HG02943 (cell line): Measurements from ENCODE around the gene PMFBP1.
A peak's percentile ranks its signal among the peaks of the same experiment; 100 is the strongest.

Experiments used
- ATAC-seq: cut with Tn5 transposase; IDR thresholded peaks from one replicate; pipeline ENCODE4 v1.9.1; 2021; ENCODE audit warnings: mild to moderate bottlenecking, low read depth, moderate library complexity; ENCODE audit not compliant: unreplicated experiment

PMFBP1 gene

GRCh38 chr16:72172105-72173034 is at the start of gene PMFBP1:
PMFBP1 (minus strand) TSS chr16:72172155; CDS start chr16:72171208, 947 bp downstream.
- ATAC-seq = peak; percentile 96

GRCh38 chr16:72221630-72222024 is 49.7 kb upstream of the PMFBP1 start:
- no peak for ATAC-seq

GRCh38 chr16:72220875-72221629 is 49.1 kb upstream of the PMFBP1 start:
- no peak for ATAC-seq

- ATAC-seq = no peak
Observed at GRCh38 chr16:72219282-72219681, 47.3 kb upstream of the PMFBP1 start.

GRCh38 chr16:72216767-72217166 is 44.8 kb upstream of the PMFBP1 start:
- ATAC-seq = no peak

GRCh38 chr16:72214821-72215220 is 42.9 kb upstream of the PMFBP1 start:
- ATAC-seq = no peak

GRCh38 chr16:72211110-72211509 is 39.2 kb upstream of the PMFBP1 start:
- no peak for ATAC-seq

GRCh38 chr16:72210555-72210954 is 38.6 kb upstream of the PMFBP1 start:
- ATAC-seq = no peak

- ATAC-seq = no peak
Observed at GRCh38 chr16:72210072-72210471, 38.1 kb upstream of the PMFBP1 start.

- ATAC-seq = no peak
Observed at GRCh38 chr16:72206299-72206698, 34.3 kb upstream of the PMFBP1 start.

GRCh38 chr16:72203401-72203800 is 31.4 kb upstream of the PMFBP1 start:
- peak; percentile 66 for ATAC-seq

GRCh38 chr16:72202014-72202413 is 30.1 kb upstream of the PMFBP1 start:
- ATAC-seq = no peak

- ATAC-seq = no peak
Observed at GRCh38 chr16:72201387-72201786, 29.4 kb upstream of the PMFBP1 start.

GRCh38 chr16:72199761-72200337 is 27.9 kb upstream of the PMFBP1 start:
- no peak for ATAC-seq

- no peak for ATAC-seq
Observed at GRCh38 chr16:72198771-72199201, 26.8 kb upstream of the PMFBP1 start.

- ATAC-seq = no peak
Observed at GRCh38 chr16:72198021-72198711, 26.2 kb upstream of the PMFBP1 start.

- ATAC-seq = no peak
Observed at GRCh38 chr16:72197545-72197944, 25.6 kb upstream of the PMFBP1 start.

- ATAC-seq = no peak
Observed at GRCh38 chr16:72195609-72196008, 23.7 kb upstream of the PMFBP1 start.

GRCh38 chr16:72191551-72191950 is 19.6 kb upstream of the PMFBP1 start:
- ATAC-seq = no peak

- ATAC-seq = no peak
Observed at GRCh38 chr16:72189865-72190371, 18.0 kb upstream of the PMFBP1 start.
